K562 (cell line): ENCODE results near the gene HCFC1R1. TPM values are rescaled to one million over a fixed set of nuclear protein-coding genes. Genes with fewer than 3 reads are reported as not detected.

Experiments used
- ATAC-seq: fragments of 200-7000 bp; cut with Tn5 transposase; 3 replicates; pipeline ENCODE4 v1.9.1; 2020; ENCODE audit warnings: moderate library complexity
- BruUV-seq: library from RNA; stranded (reverse); fragments of 400-500 nt; replicated peaks from 2 replicates; lab custom pipeline; 2021; lab: Mats Ljungman, UMichigan
- CTCF ChIA-PET: fragments of 300-600 bp; formaldehyde crosslinking; extraction: SDS; loops from one replicate; lab custom pipeline; 2021; ENCODE audit warnings: low intra/inter-chr PET ratio; lab: Yijun Ruan, JAX
- POLR2A ChIA-PET: fragments of 300-600, 350-650 bp; sonication (Branson Sonifier 250); formaldehyde crosslinking; extraction: SDS; loops from one replicate; lab custom pipeline; 2021; ENCODE audit warnings: antibody characterized with exemption, inconsistent platforms; lab: Yijun Ruan, JAX
- DNase-seq, 4 experiments: peaks; one replicate each; pipeline versions ENCODE4 v3.0.0 to v3.0.0-alpha.2; 2011 to 2018; ENCODE audit warnings: low spot score in 3 of 4, mixed read lengths in 3 of 4; ENCODE audit errors: extremely low read depth in 1 of 4
- FAIRE-seq: peaks from 2 replicates; lab custom pipeline; 2011; peaks lifted over from hg19 to GRCh38; lab: Jason Lieb, UNC
- H2AFZ ChIP-seq: 2 replicates; pipeline ENCODE4 v1.6.0; 2011; ENCODE audit warnings: low read depth, low read length, control low read depth, inconsistent platforms
- H3K27ac ChIP-seq: fragments of 200-600 bp; 3 replicates; pipeline ENCODE4 v1.8.0; 2011; ENCODE audit warnings: low read depth, mild to moderate bottlenecking, control low read depth, inconsistent platforms, low read length, moderate library complexity, mixed read lengths; ENCODE audit errors: extremely low read depth
- H3K27me3 ChIP-seq, 2 experiments: fragments of 300-600 bp in 1 of 2; 2 replicates in 1 of 2; 3 replicates in 1 of 2; pipeline versions ENCODE4 v1.6.0 to v1.8.0; 2011; ENCODE audit warnings: inconsistent platforms in 2 of 2, low read length in 2 of 2, mild to moderate bottlenecking in 1 of 2, mixed read lengths in 1 of 2, moderate library complexity in 1 of 2; ENCODE audit not compliant: control insufficient read depth in 2 of 2, insufficient read depth in 2 of 2
- H3K36me3 ChIP-seq: fragments of 300-600 bp; 3 replicates; pipeline ENCODE4 v1.8.0; 2011; ENCODE audit warnings: mild to moderate bottlenecking, low read length, inconsistent platforms; ENCODE audit not compliant: control insufficient read depth, insufficient read depth
- H3K4me1 ChIP-seq, 2 experiments: fragments of 200-600 bp in 1 of 2; replicated peaks in 1 of 2; 2 replicates in 1 of 2; 3 replicates in 1 of 2; pipeline versions ENCODE4 v1.5.1 to v1.8.0; 2011; ENCODE audit warnings: inconsistent platforms in 2 of 2, low read length in 2 of 2, mild to moderate bottlenecking in 1 of 2, mixed read lengths in 1 of 2, moderate library complexity in 1 of 2; ENCODE audit not compliant: control insufficient read depth in 2 of 2, insufficient read depth in 2 of 2
- H3K4me2 ChIP-seq: 2 replicates; pipeline ENCODE4 v1.6.1; 2011; ENCODE audit warnings: low read length, control low read depth, inconsistent platforms, mixed read lengths; ENCODE audit not compliant: insufficient read depth
- H3K4me3 ChIP-seq: fragments of 200-600 bp; sonication (generic), shearing (Covaris generic); 2 replicates; pipeline ENCODE4 v1.5.1; 2016; ENCODE audit warnings: control low read depth, inconsistent platforms
- H3K79me2 ChIP-seq: fragments of 200-600 bp; 3 replicates; pipeline ENCODE4 v1.8.0; 2011; ENCODE audit warnings: low read length, inconsistent platforms; ENCODE audit not compliant: control insufficient read depth, insufficient read depth
- H3K9ac ChIP-seq, 2 experiments: 2 replicates each; pipeline versions ENCODE4 v1.6.0 to v1.6.1; 2011; ENCODE audit warnings: low read depth in 2 of 2, low read length in 2 of 2, control low read depth in 1 of 2, inconsistent platforms in 1 of 2, mild to moderate bottlenecking in 1 of 2, mixed read lengths in 1 of 2; ENCODE audit not compliant: insufficient read depth in 1 of 2
- H3K9me1 ChIP-seq: one replicate; pipeline ENCODE4 v1.6.0; 2011; ENCODE audit warnings: inconsistent platforms, mild to moderate bottlenecking, low read length, moderate library complexity; ENCODE audit not compliant: control insufficient read depth, insufficient read depth
- H3K9me3 ChIP-seq: replicated peaks from 2 replicates; pipeline ENCODE4 v1.5.1; 2011; ENCODE audit warnings: low read depth, low read length, inconsistent platforms; ENCODE audit not compliant: control insufficient read depth, insufficient read depth
- H4K20me1 ChIP-seq: replicated peaks from 2 replicates; pipeline ENCODE4 v1.6.1; 2011; ENCODE audit warnings: low read length, inconsistent platforms, mixed read lengths; ENCODE audit not compliant: control insufficient read depth, insufficient read depth
- E2F5 ChIP-seq: sonication (generic); formaldehyde crosslinking; IDR thresholded peaks from 2 replicates; pipeline ENCODE4 v1.8.0; 2022; ENCODE audit warnings: mild to moderate bottlenecking, missing genetic modification reagents
- HMBOX1 ChIP-seq: sonication (generic); IDR thresholded peaks from 2 replicates; pipeline ENCODE4 v1.6.1; 2016
- HNRNPK ChIP-seq: fragments of 200-400 bp; formaldehyde crosslinking; IDR thresholded peaks from one replicate; pipeline ENCODE4 v1.6.1; 2018; ENCODE audit warnings: mild to moderate bottlenecking, low read depth, low read length; ENCODE audit not compliant: poor library complexity, severe bottlenecking
- HOMEZ ChIP-seq: fragments of 250-450 bp; sonication (Bioruptor Pico); IDR thresholded peaks from 2 replicates; pipeline ENCODE4 v1.4.0; 2020; ENCODE audit warnings: mild to moderate bottlenecking, moderate library complexity
- MYC ChIP-seq, 2 experiments: fragments of 250-450 bp in 1 of 2; sonication (Bioruptor Pico) in 1 of 2; IDR thresholded peaks; 2 replicates each; pipeline versions ENCODE4 v1.5.1 to v1.6.1; 2012 to 2021; ENCODE audit warnings: low read depth in 2 of 2, borderline replicate concordance in 1 of 2, improper control_type of control experiment in 1 of 2, low read length in 1 of 2, mild to moderate bottlenecking in 1 of 2, moderate library complexity in 1 of 2
- NFE2 ChIP-seq: IDR thresholded peaks from 2 replicates; pipeline ENCODE4 v1.6.1; 2014; ENCODE audit warnings: antibody characterized with exemption, low read depth
- NONO ChIP-seq, 2 experiments: fragments of 200-400 bp in 1 of 2; fragments of 450-650 bp in 1 of 2; formaldehyde crosslinking in 1 of 2; IDR thresholded peaks; 2 replicates each; pipeline ENCODE4 v1.6.1; 2017; ENCODE audit warnings: low read depth in 2 of 2, mild to moderate bottlenecking in 2 of 2, moderate library complexity in 2 of 2, low read length in 1 of 2
- PHF20 ChIP-seq: fragments of 450-650 bp; IDR thresholded peaks from 2 replicates; pipeline ENCODE4 v1.6.1; 2018; ENCODE audit not compliant: partially characterized antibody
- POU5F1 ChIP-seq: fragments of 150-350 bp; IDR thresholded peaks from 2 replicates; pipeline ENCODE4 v1.6.1; 2014; ENCODE audit warnings: borderline replicate concordance, low read length, low read depth, mild to moderate bottlenecking; ENCODE audit not compliant: partially characterized antibody
- RFX7 ChIP-seq: fragments of 250-450 bp; sonication (Bioruptor Pico); IDR thresholded peaks from 2 replicates; pipeline ENCODE4 v1.5.1; 2021; ENCODE audit warnings: mild to moderate bottlenecking
- RNF219 ChIP-seq: fragments of 250-450 bp; sonication (Bioruptor Pico); IDR thresholded peaks from 2 replicates; pipeline ENCODE4 v1.5.0; 2022; ENCODE audit warnings: mild to moderate bottlenecking
- ZFP36 ChIP-seq: fragments of 150-350 bp; IDR thresholded peaks from 2 replicates; pipeline ENCODE4 v1.6.1; 2018; ENCODE audit warnings: low read length, low read depth; ENCODE audit not compliant: partially characterized antibody
- ZFX ChIP-seq: sonication (generic); formaldehyde crosslinking; IDR thresholded peaks from 2 replicates; pipeline ENCODE4 v1.8.0; 2022; ENCODE audit warnings: mild to moderate bottlenecking, missing genetic modification reagents, moderate library complexity
- ZZZ3 ChIP-seq: fragments of 450-650 bp; IDR thresholded peaks from 2 replicates; pipeline ENCODE4 v1.6.1; 2016; ENCODE audit warnings: antibody characterized with exemption, mild to moderate bottlenecking, moderate library complexity
- WGBS: fragments of 100-300 bp; shearing (Covaris generic); methylation state at CpG from one replicate; pipeline ENCODE4 v1.1.6; 2016; ENCODE audit warnings: low coverage, mixed read lengths; ENCODE audit not compliant: insufficient coverage; ENCODE audit errors: missing lambda C conversion rate; 5-methylcytosine and 5-hydroxymethylcytosine counted together
- in situ Hi-C: fragments of 300-500 bp; cut with MboI; formaldehyde crosslinking; loops from 4 replicates; pipeline ENCODE4 v1.15.0; 2018; ENCODE audit warnings: inconsistent platforms, mixed read lengths
- intact Hi-C: fragments of 100-400 bp; cut with micrococcal nuclease; formaldehyde crosslinking; loops from 2 replicates; pipeline ENCODE4 v1.14.2; 2022
- polyA plus RNA-seq, 8 experiments: library from polyadenylated mRNA; depleted of rRNA in 4 of 8; stranded (reverse) in 5 of 8; unstranded in 3 of 8; fragments of >200 nt; fragmentation: Nextera tagmentation in 2 of 8; fragmentation: Illumina TruSeq in 1 of 8; extraction: Ambion mirVana in 2 of 8; extraction: Trizol in 1 of 8; gene quantifications; 2 replicates each; pipeline versions ENCODE4 v1.2.1 to v1.2.3, GENCODE V29; 2011 to 2014; ENCODE audit warnings: inconsistent platforms in 1 of 8, missing spikeins in 1 of 8
- total RNA-seq, 7 experiments: library from RNA; depleted of rRNA in 6 of 7; stranded (reverse); fragments of >200 nt in 6 of 7; fragmentation: Illumina TruSeq in 2 of 7; extraction: Trizol in 2 of 7; gene quantifications; 2 replicates each; pipeline versions ENCODE4 v1.2.1 to v1.2.3, GENCODE V29; 2011 to 2021; ENCODE audit warnings: low replicate concordance in 1 of 7

Gene HCFC1R1
- total and polyA plus RNA-seq, 9 of the 15 experiments (the other 6 are each of a cell fraction or from before 2014, with no cell fraction given), result 2.2 to 29.0 (median 11.2) TPM

- TF ChIP-seq PHF20 (no peak), ZFX (CRISPR knock-in tag) (peak; percentile 30), MYC (IDR thresholded peaks at IDR 0.05; ENCODE audit: low read depth, low read length) (no peak), MYC (CRISPR knock-in tag; IDR thresholded peaks at IDR 0.05; ENCODE audit: borderline replicate concordance, low read depth) (no peak), NFE2 (peak; percentile 46; the same call in 1 of the 2 replicates), POU5F1 (no peak), ZFP36 (no peak)
Observed at GRCh38 chr16:3015865-3016521, 7.7 kb downstream of the HCFC1R1 start (continued).

- H3K4me2 ChIP-seq, result no peak overlapping the region
- ChIA-PET POLR2A (interaction anchor here (0.9 kb wide), 1 partner anchor 21 kb away, joined by 3 read pairs; no protein-coding TSS in a partner anchor), CTCF (no interaction called here)
- ATAC-seq, result no peak
- no TSS peak for BruUV-seq
- no peak overlapping the region for H3K27ac ChIP-seq
- no peak overlapping the region for H2AFZ ChIP-seq
- H3K4me3 ChIP-seq, result no peak overlapping the region
- H4K20me1 ChIP-seq, result no peaks in the 10 kb centered on the region
- FAIRE-seq, result no peak
- no peaks in the 10 kb centered on the region for H3K9me3 ChIP-seq
- no peaks in the 10 kb centered on the region for H3K36me3 ChIP-seq
- no peaks in the 10 kb centered on the region for H3K79me2 ChIP-seq
- WGBS, result 82% methylated on average over 6 of the region's 6 CpGs
- intact Hi-C loops (no loop called here), in situ Hi-C loops (no loop called here)
- H3K9ac ChIP-seq, result peak overlapping the region in 1 of 2 experiments; percentile 4; a peak in 1 of 4 replicates
- no peaks in the 10 kb centered on the region for H3K27me3 ChIP-seq
- peaks cover 24 to 83% of the 10 kb centered on the region in 2 experiments for H3K4me1 ChIP-seq
- DNase-seq, result no peak
- peaks cover 3% of the 10 kb centered on the region for H3K9me1 ChIP-seq
- TF ChIP-seq RFX7 (CRISPR knock-in tag), result no peak
- TF ChIP-seq ZZZ3, result no peak
- no peak for TF ChIP-seq HMBOX1
- no peak for TF ChIP-seq MYC (IDR thresholded peaks at IDR 0.05; ENCODE audit: low read depth, low read length)
- TF ChIP-seq MYC (CRISPR knock-in tag; IDR thresholded peaks at IDR 0.05; ENCODE audit: borderline replicate concordance, low read depth), result no peak
- TF ChIP-seq HOMEZ, result no peak
- no peak for TF ChIP-seq NONO (IDR thresholded peaks at IDR 0.05; ENCODE audit: low read depth in 2 of 2, low read length in 1 of 2)
- no peak for TF ChIP-seq HNRNPK
- no peak for TF ChIP-seq RNF219 (CRISPR knock-in tag)
- no peak for TF ChIP-seq E2F5
Observed at GRCh38 chr16:3014971-3015370, 8.8 kb downstream of the HCFC1R1 start.
